NOMO-1 treated with DMSO at 0.1 percent for 48 hours (cell line): ENCODE measurements around the gene CLRN1.
"Not testable (repeated sequence)": the region's sequence is repeated elsewhere in the genome, so short reads cannot be mapped to it uniquely, and the experiment has no call there.

Source experiments
- DNase-seq: peaks from one replicate; lab custom pipeline; 2025; ENCODE audit not compliant: unreplicated experiment; lab: John Stamatoyannopoulos, UW

The CLRN1 gene, protein sequence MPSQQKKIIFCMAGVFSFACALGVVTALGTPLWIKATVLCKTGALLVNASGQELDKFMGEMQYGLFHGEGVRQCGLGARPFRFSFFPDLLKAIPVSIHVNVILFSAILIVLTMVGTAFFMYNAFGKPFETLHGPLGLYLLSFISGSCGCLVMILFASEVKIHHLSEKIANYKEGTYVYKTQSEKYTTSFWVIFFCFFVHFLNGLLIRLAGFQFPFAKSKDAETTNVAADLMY

DNA sequence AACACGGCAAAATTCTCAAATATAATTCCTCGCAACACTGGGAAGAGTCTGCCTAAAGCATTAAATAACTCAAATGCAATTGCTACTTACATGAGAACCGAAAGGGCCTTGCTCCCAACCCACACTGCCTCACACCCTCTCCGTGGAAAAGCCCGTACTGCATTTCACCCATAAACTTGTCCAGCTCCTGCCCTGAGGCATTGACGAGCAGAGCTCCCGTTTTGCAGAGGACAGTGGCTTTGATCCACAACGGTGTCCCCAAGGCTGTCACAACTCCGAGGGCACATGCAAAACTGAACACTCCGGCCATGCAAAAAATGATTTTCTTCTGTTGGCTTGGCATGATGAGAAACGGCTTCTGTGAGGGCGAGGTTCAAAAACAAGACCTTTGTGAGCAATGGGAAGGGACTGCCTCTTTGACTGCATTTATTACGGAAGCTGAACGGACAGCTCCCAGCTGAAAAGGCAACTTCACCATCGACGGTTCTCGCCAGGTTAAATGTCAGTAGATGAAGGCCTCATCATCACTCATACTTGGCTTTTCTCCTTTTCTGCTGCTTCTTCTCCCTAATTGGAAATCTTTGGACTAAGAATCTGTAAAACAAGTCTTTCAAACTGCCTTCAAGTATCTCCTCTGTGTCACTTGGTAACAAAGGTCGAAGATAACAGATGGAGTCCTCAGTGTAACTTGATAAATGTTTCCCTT lies at the start of gene CLRN1:
Gene CLRN1, minus strand, starts transcription at position 362 of the 706 bp plus-strand sequence. Its CDS starts 19 bp downstream, at position 343.
- DNase-seq = no peak

- DNase-seq = peak; percentile 73
These were observed 43.9 kb upstream of the CLRN1 start for GRCh38 chr3:151016478-151016795.

DNA sequence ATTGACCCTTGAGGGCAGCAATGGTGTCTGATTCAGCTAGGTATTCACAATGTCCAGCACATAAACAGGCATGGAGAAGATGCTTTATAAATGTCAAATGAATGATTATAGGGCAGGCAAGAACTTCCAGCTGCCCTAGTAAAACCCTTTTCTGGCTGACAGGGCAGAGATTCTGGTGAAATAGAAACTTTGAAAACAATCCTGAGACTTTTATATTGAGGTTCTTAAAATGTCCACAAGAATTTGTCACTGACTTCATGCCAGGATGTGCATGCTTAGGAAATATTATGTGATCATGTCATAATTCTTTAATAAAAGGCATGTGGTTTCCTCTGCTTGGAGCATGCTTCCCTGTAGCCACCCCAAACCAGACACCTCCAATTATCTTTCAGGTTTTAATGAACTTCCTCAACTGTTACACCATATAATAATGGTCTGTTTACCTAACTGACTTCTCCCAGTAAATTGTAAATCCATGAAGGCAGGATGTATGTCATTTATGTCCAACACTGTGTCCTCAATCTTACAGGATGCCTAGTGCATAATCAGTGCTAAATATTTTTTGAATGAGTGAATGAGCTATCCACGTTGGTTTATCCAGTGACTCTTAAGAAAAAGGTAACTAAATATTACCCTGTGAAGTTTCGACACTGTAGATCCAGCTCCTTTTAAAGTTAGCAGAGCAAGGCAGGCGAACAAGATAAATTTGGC lies 43.4 kb upstream of the CLRN1 start:
- peak; percentile 74 for DNase-seq

- DNase-seq = no peak
These were observed 42.7 kb upstream of the CLRN1 start for GRCh38 chr3:151015181-151015580.

- no peak for DNase-seq
These were observed 42.0 kb upstream of the CLRN1 start for GRCh38 chr3:151014501-151015018.

DNA sequence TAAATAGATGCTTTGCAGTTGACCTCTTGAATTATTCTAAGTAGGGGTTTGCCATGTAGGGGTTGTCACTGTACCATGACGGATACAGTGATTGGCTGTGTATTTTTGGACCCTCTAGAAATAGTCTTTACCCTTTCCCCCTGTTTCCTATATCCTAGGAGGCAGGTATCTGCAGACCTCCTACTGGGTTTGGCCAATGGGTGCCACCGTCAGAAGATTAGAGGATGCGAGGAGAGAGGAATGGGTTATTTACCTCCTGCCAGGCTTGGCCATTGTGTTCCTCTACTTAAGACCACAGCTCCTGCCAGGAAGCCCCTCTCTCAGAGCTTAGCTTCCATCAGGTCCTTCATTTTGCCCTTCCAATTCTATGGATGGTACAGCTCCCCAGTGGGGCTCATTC lies 40.2 kb upstream of the CLRN1 start:
- no peak for DNase-seq

DNA sequence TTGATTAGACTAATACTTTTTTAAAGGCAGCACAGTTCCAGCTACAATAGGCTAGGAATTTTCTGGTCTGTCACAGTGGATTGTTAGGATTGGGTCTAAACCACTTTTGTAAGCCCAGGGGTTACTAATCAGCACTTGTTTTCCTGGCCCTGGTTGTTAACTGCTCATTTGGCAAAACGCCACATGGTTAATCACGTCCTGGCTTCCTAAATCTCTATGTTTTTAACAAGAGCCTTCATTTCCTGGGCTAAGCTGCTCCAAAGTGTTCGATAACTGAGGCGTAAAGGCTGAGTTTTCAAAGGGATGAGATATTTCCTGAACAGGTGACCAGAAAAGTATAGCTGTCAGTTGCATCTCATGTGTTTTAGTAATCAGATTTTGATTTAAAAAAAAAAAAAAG lies 38.9 kb upstream of the CLRN1 start:
- no peak for DNase-seq

GRCh38 chr3:151009981-151010380 lies 37.5 kb upstream of the CLRN1 start:
- no peak for DNase-seq

- DNase-seq = no peak
These were observed 36.9 kb upstream of the CLRN1 start for GRCh38 chr3:151009430-151009829.

- DNase-seq = no peak
These were observed 36.2 kb upstream of the CLRN1 start for GRCh38 chr3:151008699-151009098.

GRCh38 chr3:151003768-151004134 lies 31.2 kb upstream of the CLRN1 start:
- no peak for DNase-seq

GRCh38 chr3:151003029-151003767 lies 30.7 kb upstream of the CLRN1 start:
- DNase-seq = no peak

- no peak for DNase-seq
These were observed 29.8 kb upstream of the CLRN1 start for GRCh38 chr3:151002003-151002981.

- DNase-seq = no peak
These were observed 26.5 kb upstream of the CLRN1 start for GRCh38 chr3:150998996-150999395.

- DNase-seq = no peak
These were observed 24.2 kb upstream of the CLRN1 start for GRCh38 chr3:150996731-150997130.

DNA sequence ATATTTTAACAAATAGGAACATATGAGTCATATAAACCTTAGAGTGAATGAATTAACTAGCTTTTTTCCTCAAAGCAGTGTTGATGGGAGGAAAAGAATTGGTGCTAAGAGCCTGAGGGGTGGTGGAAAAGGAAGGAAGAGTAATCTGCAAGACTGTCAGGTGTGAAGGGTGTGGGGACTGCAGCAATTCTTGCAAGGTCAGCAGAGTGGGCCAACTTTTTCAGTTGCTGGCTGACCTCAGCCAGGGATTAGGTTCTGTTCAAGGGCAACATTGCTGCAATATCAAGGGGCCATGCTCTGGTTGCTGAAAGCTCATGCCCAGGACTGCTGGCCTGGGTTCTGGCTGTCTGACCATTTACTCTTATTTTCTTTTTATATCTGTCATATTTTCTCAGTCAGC lies 23.0 kb upstream of the CLRN1 start:
- DNase-seq = no peak

- DNase-seq = no peak
These were observed 16.7 kb upstream of the CLRN1 start for GRCh38 chr3:150989208-150989607.

DNA sequence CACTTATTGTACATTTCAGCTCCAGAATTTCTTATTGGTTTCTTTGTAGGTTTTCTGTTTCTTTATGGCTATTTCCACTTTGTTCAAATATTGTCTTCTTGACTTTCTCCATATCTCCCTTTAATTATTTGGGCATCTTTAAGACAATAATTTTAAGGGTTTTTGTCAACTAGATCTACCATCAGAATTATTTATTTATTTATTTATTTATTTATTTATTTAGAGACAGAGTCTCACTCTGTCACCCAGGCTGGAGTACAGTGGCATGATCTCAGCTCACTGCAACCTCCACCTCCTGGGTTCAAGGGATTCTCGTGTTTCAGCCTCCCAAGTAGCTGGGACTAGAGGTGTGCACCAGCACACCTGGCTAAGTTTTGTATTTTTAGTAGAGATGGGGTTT lies 15.9 kb upstream of the CLRN1 start:
- not testable (repeated sequence) for DNase-seq

GRCh38 chr3:150985711-150986110 lies 13.2 kb upstream of the CLRN1 start:
- DNase-seq = peak; percentile 37

DNA sequence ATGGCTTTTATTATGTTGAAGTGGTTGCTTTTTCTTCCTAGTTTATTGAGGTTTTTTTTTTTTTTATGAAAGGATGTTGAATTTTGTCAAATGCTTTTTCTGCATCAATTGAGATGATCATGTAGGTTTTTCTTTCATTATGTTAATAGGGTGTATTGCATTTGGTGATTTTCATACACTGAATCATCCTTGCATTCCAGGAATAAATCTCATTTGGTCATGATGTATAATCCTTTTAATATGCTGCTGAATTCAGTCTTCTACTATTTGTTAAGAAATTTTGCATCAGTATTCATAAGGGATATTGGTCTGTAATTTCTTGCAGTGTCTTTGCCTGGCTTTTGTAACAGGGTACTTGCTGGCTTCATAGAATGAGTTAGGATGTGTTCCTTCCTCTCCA lies 11.5 kb upstream of the CLRN1 start:
- DNase-seq = no peak
